Natural killer cell (primary cell): ENCODE results near the gene PDYN. TPM values are rescaled to one million over a fixed set of nuclear protein-coding genes. Genes with fewer than 3 reads are reported as not detected.

Source experiments
- ATAC-seq, 3 donors: fragments of 150-1000 bp in 2 of 3; fragments of 200-7000 bp in 1 of 3; cut with Tn5 transposase; 1 replicate in 1 of 3; 2 replicates in 2 of 3; pipeline ENCODE4 v1.10.0; 2021; ENCODE audit warnings: mild to moderate bottlenecking in 2 of 3, moderate library complexity in 2 of 3
- DNase-seq, 2 donors: peaks; one replicate each; pipeline versions ENCODE4 v3.0.0 to v3.0.0-alpha.2; 2013 to 2021; ENCODE audit warnings: mixed read lengths in 1 of 2
- H3K27ac ChIP-seq: one replicate; pipeline ENCODE4 v1.5.1; 2013; ENCODE audit warnings: mild to moderate bottlenecking, low read length
- H3K27me3 ChIP-seq: one replicate; pipeline ENCODE4 v1.6.1; 2013; ENCODE audit warnings: low read length; ENCODE audit not compliant: control insufficient read depth, insufficient read depth
- H3K36me3 ChIP-seq: one replicate; pipeline ENCODE4 v1.6.1; 2013; ENCODE audit warnings: low read length; ENCODE audit not compliant: control insufficient read depth, insufficient read depth
- H3K4me1 ChIP-seq: one replicate; pipeline ENCODE4 v1.6.1; 2013; ENCODE audit warnings: low read length; ENCODE audit not compliant: control insufficient read depth, insufficient read depth
- H3K4me3 ChIP-seq: one replicate; pipeline ENCODE4 v1.5.1; 2013; ENCODE audit warnings: low read length
- H3K9me3 ChIP-seq: one replicate; pipeline ENCODE4 v1.6.1; 2013; ENCODE audit warnings: low read length; ENCODE audit not compliant: control insufficient read depth, insufficient read depth
- H3K27ac Mint-ChIP-seq, 2 donors: one replicate each; pipeline ENCODE4 v1.8.0; 2022; ENCODE audit warnings: mild to moderate bottlenecking in 2 of 2, mixed read lengths in 2 of 2, moderate library complexity in 1 of 2
- H3K27me3 Mint-ChIP-seq, 2 donors: one replicate each; pipeline ENCODE4 v1.8.0; 2022; ENCODE audit warnings: low read depth in 2 of 2, mixed read lengths in 2 of 2
- H3K36me3 Mint-ChIP-seq: one replicate; pipeline ENCODE4 v1.8.0; 2022; ENCODE audit warnings: mixed read lengths
- H3K4me1 Mint-ChIP-seq, 2 donors: one replicate each; pipeline ENCODE4 v1.8.0; 2022; ENCODE audit warnings: mixed read lengths in 2 of 2
- H3K4me3 Mint-ChIP-seq: one replicate; pipeline ENCODE4 v1.8.0; 2022; ENCODE audit warnings: mild to moderate bottlenecking, moderate library complexity, mixed read lengths
- H3K9me3 Mint-ChIP-seq, 2 donors: one replicate each; pipeline ENCODE4 v1.8.0; 2022; ENCODE audit warnings: mixed read lengths in 2 of 2
- WGBS: methylation state at CpG from one replicate; pipeline ENCODE4 v1.1.7; 2013; ENCODE audit warnings: missing lambda C conversion rate; ENCODE audit not compliant: insufficient coverage; 5-methylcytosine and 5-hydroxymethylcytosine counted together
- intact Hi-C: fragments of 100-400 bp; cut with micrococcal nuclease; formaldehyde crosslinking; loops from one replicate; pipeline ENCODE4 v1.14.2; 2022
- total RNA-seq, 4 donors: library from RNA; stranded (reverse); fragments of 120-200 nt in 1 of 4; gene quantifications; one replicate each; pipeline versions ENCODE4 v1.2.3 to v1.2.4, GENCODE V29; 2013 to 2022
- TF ChIP-seq, protein P1 (sequence below): fragments of 200-600 bp; IDR thresholded peaks from one replicate; pipeline ENCODE4 v1.8.0; 2022; ENCODE audit warnings: antibody characterized with exemption

Gene PDYN
- total RNA-seq, 3 donors from 2014 or later (not counting 1 experiment from before 2014, with no cell fraction given): not detected

DNA sequence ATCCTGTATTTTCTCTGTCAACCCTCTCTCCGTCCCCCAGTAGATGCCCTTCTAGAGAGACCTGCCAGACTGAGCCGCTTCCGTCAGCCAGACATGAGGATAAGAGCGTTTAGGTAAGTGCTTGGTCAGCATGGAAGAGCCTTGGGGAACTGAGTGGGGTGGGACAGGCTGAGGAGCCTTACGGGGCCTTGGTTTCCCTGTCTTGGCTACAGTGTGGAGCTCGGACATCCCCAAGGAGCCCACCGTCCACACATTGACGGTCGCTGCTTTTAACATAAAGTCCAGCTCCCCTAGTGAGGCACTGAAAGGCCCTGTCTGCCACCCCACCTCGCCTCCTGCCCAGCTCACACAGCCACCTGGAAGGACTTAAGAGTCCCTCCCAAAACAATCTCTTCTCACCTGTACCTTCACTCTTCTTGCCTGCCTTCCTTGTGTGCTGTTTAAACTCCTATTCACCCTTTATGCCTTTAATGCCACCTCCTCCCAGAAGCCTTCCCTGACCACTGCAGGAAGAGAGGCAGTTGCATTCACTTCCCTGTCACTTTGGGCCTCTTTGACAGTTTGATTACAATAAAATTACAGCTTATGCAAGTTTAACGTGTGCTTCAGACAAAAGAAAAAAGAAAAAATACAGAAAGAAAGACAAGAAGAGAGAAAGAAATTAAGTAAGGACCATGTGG lies 42.3 kb downstream of the PDYN start:
- 85% methylated on average over 11 of the region's 11 CpGs for whole genome bisulfite sequencing
- H3K27ac ChIP-seq: no peak overlapping the region

DNA sequence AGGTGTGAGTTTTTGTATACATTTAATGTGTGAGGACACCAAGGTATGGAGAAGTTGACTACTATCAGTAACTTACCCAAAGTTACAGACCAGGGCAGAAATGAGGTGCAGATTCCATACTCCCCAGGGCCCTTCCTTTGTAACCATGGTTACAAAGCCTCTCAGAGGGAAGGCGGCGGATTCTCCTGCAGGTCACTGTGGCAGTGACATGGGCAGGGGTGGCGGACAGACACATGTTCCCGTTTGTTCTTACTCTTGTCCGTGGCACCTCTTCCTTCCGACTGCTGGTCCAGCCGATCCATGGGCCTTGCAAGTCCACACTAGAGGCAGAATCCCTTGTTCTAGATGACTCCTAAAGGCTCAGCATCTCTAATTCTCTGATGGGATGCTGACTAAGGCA lies 43.0 kb downstream of the PDYN start:
- Histone ChIP-seq H3K36me3 (no peaks in the 10 kb centered on the region), H3K4me1 (peaks cover 6% of the 10 kb centered on the region), H3K27ac (no peak overlapping the region), H3K4me3 (no peak overlapping the region), H3K27me3 (no peaks in the 10 kb centered on the region), H3K9me3 (no peaks in the 10 kb centered on the region)
- TF ChIP-seq, protein P1, sequence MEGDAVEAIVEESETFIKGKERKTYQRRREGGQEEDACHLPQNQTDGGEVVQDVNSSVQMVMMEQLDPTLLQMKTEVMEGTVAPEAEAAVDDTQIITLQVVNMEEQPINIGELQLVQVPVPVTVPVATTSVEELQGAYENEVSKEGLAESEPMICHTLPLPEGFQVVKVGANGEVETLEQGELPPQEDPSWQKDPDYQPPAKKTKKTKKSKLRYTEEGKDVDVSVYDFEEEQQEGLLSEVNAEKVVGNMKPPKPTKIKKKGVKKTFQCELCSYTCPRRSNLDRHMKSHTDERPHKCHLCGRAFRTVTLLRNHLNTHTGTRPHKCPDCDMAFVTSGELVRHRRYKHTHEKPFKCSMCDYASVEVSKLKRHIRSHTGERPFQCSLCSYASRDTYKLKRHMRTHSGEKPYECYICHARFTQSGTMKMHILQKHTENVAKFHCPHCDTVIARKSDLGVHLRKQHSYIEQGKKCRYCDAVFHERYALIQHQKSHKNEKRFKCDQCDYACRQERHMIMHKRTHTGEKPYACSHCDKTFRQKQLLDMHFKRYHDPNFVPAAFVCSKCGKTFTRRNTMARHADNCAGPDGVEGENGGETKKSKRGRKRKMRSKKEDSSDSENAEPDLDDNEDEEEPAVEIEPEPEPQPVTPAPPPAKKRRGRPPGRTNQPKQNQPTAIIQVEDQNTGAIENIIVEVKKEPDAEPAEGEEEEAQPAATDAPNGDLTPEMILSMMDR: no peak
- H3K4me3 Mint-ChIP-seq: no peak overlapping the region
- intact Hi-C loops: no loop called here
- no peaks in the 10 kb centered on the region for H3K4me1 Mint-ChIP-seq
- peaks cover 28 to 42% of the 10 kb centered on the region in 2 donors for H3K27me3 Mint-ChIP-seq
- no peaks in the 10 kb centered on the region for H3K9me3 Mint-ChIP-seq
- H3K36me3 Mint-ChIP-seq: no peaks in the 10 kb centered on the region
- DNase-seq (no peak), ATAC-seq (no peak)
- 85% methylated on average over 7 of the region's 7 CpGs for WGBS
- H3K27ac Mint-ChIP-seq: no peak overlapping the region

More for the DNA sequence above, 42.3 kb downstream of the PDYN start:
- TF ChIP-seq, protein P1: no peak
- no peak overlapping the region for H3K27ac Mint-ChIP-seq
- no peak for ATAC-seq
- H3K36me3 Mint-ChIP-seq: no peaks in the 10 kb centered on the region
- H3K9me3 Mint-ChIP-seq: no peaks in the 10 kb centered on the region
- peaks cover 28 to 37% of the 10 kb centered on the region in 2 donors for H3K27me3 Mint-ChIP-seq
- H3K36me3 ChIP-seq: no peaks in the 10 kb centered on the region
- no peak overlapping the region for H3K4me3 ChIP-seq
- H3K4me1 Mint-ChIP-seq: no peaks in the 10 kb centered on the region
- no peaks in the 10 kb centered on the region for H3K27me3 ChIP-seq
- H3K4me3 Mint-ChIP-seq: no peak overlapping the region
- no peaks in the 10 kb centered on the region for H3K9me3 ChIP-seq
- no peak for DNase-seq
- H3K4me1 ChIP-seq: peaks cover 6% of the 10 kb centered on the region
- intact Hi-C loops: no loop called here

DNA sequence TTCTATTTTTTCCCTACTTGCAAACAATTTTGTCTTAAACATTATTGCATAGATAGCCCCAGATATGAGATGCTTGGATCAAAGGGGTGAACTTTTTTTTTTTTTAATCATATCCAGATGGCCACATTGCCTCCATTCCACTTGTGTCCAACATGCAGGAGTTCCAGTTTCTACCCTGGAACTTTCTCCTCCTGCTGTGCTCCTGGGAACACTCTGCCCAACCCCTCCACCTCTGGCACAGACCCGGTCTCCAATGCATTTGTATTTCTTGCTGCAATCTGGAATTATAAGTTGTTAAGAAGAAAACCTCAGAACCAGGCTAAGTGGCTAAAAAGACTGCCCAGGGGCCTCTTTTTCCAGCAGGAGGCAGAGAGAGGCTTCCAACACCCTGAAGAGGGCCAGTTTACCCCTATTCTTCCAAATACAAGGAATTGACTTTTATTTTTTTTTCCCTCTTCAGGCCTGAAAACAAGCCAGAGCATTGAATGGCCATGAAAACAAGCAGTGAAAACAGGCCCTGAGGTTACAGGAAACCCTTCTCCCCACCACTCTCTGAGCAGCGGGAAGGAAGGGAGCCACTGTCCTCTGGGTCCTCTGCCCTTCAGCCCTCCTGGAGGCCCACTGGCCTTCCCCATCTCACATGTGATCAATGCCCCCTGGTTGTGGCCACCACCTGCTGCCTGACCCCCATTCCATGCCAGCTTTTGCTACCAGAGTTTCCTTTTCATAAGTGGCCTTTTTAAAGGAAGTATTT lies 44.3 kb downstream of the PDYN start:
- no peak overlapping the region for H3K4me3 Mint-ChIP-seq
- DNase-seq (no peak), ATAC-seq (no peak)
- no peak overlapping the region for H3K27ac ChIP-seq
- no peaks in the 10 kb centered on the region for H3K36me3 Mint-ChIP-seq
- peaks cover 10% of the 10 kb centered on the region for H3K4me1 ChIP-seq
- H3K27me3 ChIP-seq: no peaks in the 10 kb centered on the region
- H3K4me1 Mint-ChIP-seq: no peaks in the 10 kb centered on the region
- TF ChIP-seq, protein P1: no peak
- intact Hi-C loops: no loop called here
- no peaks in the 10 kb centered on the region for H3K9me3 ChIP-seq
- H3K27me3 Mint-ChIP-seq: peaks cover 29 to 42% of the 10 kb centered on the region in 2 donors
- no peaks in the 10 kb centered on the region for H3K9me3 Mint-ChIP-seq
- 71% methylated on average over 2 of the region's 2 CpGs for WGBS
- H3K36me3 ChIP-seq: no peaks in the 10 kb centered on the region
- H3K4me3 ChIP-seq: no peak overlapping the region
- no peak overlapping the region for H3K27ac Mint-ChIP-seq
